Dermis microvascular lymphatic vessel endothelial cell (primary cell): ENCODE results near the gene TLCD5. TPM values are rescaled to one million over a fixed set of nuclear protein-coding genes. Genes with fewer than 3 reads are reported as not detected.

Source experiments
- DNase-seq, 2 donors: peaks; one replicate each; pipeline versions ENCODE4 v3.0.0 to v3.0.0-alpha.2; 2010; ENCODE audit warnings: low read depth in 2 of 2
- total RNA-seq: library from RNA; depleted of rRNA; stranded (reverse); fragments of >200 nt; gene quantifications from 2 replicates; pipeline ENCODE4 v1.2.1, GENCODE V29; 2014

Gene TLCD5
- total RNA-seq, 1 donor from 2014 or later: 4.1 TPM

DNA sequence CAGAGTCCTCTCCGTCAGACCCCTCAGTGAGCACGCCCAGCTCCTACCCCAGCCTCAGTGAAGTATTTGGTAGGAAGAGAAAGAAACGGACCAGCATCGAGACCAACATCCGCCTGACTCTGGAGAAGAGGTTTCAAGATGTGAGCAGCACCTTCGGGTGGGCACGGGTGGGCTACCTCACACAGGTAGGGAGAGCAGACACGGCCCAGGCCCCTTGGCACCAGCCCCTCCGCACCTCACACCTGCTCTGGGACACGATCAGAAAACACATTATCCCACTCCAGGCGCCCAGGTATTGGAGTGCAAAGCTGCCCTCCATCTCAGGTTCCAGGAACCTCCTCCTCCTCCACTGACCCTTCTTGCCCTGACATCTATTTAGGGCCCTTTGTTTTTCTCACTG, 17.6 kb upstream of the TLCD5 start:
- no peak for DNase-seq

DNA sequence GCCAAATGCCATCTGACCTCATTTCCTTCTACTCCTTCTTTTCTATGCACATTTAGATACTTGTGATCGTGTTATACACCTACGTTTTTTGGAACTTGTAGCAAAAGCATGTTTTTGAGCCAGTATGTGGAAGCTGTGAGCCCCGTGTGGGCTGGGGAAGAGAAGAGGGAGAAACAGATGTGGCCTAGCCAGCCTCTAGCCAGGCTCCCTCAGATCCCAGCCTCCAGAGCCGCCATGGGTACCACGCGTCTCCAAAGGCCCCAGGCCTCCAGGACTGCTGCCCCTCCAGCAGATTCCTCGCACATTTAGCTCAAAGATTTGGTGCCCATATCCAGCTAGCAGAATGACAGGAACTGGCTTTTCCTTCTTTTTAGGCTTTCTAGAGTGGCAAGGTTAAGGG, 17.0 kb upstream of the TLCD5 start:
- no peak for DNase-seq

DNA sequence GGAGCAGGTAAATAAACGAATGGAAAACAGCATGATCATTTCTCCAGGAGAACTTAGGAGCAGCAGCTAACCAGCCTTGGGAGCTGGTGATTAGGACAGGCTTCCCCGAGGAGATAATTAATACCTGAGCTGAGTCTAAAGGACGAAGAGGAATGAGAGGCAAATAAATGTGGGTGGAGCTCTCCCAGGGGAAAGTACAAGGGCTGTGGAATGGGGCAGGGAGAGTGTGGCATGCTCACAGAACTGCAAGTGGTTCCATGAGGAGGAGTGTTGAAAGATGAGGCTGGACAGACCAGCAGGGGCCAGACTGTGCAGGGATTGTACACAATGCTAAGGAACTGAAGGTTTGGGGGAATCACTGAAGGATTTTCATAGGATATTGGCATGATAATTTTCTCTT, 14.2 kb upstream of the TLCD5 start:
- no peak for DNase-seq

DNA sequence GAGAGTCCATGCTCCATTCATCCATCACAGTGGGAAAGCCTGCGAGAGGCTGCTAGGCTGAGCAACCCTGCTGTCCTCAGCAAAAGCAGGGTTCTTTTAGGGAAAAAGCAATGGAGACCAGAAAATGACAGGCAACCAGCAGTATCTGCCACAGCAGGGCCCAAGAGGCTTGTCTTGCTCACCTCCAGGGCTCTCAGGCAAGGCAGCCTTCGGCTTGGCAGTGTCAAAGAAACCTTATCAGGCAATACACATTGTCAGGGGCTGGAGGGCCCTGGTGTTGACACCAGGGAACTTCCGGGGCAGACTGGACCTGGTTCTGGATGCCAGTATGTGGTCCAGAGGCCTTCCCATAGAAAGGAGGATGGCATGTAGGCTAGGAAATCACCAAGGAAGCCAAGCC, 10.2 kb upstream of the TLCD5 start:
- no peak for DNase-seq

DNA sequence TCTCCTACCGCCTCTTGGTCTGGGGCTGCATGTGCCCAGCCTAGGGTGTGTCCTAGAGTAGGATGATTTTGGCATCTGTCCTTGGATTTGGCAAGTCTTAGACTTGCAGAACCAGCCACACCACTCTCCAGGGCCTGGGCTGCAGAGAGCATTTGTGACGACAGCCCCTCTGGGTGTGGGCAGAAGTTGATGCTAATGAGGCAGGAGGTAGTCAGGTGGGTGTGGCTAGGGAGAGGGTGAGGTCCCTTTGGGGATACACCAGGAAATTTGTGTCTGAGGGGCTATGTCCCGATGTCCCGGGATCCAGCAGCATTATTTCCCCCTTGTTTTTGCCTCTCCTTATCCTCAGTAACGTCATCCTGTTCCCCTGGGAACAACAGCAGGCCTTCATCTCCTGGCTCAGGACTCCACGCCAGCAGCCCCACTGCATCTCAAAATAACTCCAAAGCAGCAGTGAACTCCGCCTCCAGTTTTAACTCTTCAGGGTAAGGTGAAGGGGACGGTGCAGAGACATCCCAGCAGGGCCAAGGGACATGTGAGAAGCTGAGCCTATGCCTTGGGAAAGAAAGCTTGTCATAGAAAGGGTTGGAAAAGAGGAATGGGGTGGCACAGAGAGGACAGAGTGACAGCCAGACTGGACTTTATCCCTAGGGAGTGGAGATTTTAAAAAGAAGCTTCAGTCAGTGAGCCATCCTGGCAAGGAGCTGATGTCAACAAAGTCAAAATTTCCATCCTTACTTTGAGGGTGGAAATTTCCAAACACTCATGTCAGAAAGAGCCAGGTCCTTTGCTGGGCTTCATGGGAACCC, 8.0 kb upstream of the TLCD5 start:
- DNase-seq: no peak

DNA sequence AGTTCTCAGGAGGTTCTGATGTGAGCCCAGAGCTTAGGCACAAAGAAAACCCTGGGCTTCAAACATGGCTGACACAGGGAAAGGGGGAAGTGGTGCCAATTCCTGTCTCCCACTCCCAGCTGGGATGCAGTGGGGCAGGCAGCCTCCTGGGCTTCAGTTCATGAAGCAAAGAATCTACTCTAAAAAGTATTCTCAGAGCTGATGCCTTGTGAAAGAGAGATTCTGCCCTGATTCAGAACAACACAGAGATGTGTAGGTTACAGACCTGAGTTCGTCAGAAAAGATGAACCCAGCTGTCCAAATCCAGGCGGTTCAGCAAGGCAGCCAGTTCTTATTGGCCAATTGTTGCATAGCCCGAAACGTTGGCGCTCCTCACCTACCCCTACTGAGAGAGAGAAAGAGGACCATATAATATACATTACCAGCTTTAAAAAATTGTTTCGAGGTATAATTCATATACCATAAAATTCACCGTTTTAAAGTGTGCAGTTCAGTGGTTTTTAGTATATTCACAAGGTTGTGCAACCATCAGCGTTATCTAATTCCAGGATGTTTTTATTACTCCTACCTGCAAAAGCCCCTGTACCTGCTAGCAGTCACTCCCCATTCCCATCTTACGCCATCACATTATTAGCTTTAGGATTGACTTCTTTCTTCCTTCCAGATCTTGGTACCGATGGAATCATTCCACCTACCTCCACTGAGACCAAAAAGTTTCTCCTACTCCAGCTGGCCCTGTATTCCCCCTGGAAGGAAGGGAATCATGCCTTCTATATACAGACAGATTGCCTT, 7.2 kb upstream of the TLCD5 start:
- DNase-seq: no peak

DNA sequence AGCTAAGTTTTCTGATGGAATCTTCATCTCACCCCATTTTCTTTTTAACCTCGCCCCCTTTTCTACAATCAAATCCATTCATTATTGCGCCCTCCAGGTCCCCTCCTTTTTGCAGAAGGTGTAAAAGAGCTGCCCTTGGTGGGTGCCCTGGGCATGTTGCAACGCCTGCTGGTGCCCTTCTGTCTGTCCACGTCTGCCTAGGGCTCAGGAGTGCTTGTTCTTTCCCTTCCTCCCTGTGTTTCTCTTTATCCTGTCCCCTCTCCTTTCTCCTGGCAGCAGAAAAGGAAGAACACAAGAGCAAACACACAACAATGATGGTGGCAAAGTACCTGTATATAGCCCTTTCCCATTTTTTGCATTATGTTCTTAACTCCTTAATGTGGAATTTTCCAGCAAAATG, 6.2 kb upstream of the TLCD5 start:
- DNase-seq: no peak

DNA sequence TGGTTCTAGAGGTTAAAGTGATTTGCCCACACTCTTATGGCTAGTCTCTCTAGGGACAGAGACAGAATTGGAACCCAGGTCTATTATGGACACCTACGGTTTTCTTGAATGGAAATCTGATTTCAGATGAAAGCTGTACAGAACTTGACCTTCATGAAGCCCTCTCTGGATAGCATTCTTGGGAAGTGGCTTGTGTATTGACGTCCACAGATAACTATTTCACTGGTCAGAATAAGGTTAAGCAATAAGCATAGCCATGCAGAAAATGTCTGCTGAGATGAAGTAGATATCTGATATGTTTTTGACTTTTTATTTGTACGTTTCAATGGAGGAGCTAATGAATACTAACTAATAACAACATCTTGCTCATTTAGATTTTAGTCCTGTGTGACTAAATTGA, 1.1 kb downstream of the TLCD5 start:
- DNase-seq: no peak

DNA sequence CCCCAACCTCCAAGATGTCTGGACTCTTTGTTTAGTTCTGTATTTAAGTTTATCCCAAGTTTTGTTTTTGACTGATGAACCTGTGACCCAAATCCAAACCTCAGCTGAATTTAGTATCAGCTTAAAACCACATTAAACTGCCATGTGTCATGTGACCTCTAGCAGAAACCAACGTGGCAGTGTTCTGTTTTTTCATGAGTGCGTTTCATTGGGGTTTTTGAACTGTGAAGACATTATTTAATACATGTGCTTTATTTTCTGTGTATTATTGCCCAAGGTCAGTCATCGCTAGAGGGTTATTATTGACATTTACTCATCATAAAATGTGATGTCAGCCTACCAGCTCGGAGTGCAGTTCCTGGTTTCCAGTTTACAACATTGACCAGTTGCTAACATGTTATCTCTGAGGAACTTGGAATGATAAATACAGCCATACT, 1.8 kb downstream of the TLCD5 start:
- no peak for DNase-seq

DNA sequence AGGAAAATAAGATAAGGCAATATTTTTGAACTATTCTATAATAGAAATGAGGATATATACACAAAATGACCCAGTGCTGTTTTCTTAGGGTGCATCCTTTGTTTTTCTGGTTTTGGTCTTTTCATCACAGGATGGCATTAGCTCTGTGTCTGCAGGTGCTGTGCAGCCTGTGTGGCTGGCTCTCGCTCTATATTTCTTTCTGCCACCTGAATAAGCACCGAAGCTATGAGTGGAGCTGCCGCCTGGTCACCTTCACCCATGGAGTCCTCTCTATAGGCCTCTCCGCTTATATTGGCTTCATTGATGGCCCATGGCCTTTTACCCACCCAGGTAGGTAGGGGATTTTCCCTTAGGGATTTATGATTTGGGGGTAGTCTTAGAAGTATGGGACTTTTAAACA, 2.2 kb downstream of the TLCD5 start:
- DNase-seq: no peak

DNA sequence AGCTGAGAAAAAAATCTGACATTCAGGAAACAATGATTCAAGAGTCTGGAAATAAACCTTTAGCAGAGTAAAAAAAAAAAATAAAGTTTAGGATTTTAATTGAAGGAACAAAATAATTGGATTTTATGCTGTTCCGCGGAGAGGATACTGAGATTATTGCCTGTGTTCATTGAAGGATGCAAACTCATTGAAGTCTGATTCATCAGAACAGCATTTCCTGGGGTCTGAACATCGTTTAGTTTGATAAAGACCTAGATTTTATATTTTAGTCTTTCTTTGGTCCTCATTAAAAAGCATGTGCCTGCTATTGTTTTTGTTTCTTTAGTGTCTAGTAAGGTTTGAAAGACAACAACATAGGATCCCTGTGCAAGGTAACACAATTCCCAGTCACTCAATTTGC, 4.5 kb downstream of the TLCD5 start:
- DNase-seq: no peak

DNA sequence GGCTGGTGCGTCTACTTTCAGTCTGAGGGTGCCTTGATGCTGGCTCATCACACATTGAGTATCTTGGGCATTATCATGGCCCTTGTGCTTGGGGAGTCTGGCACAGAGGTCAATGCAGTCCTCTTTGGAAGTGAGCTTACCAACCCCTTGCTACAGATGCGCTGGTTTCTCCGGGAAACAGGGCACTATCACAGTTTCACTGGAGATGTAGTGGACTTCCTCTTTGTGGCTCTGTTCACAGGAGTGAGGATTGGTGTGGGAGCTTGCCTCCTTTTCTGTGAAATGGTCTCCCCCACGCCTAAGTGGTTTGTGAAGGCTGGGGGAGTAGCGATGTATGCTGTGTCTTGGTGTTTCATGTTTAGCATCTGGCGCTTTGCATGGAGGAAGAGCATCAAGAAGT, 4.9 kb downstream of the TLCD5 start:
- no peak for DNase-seq

DNA sequence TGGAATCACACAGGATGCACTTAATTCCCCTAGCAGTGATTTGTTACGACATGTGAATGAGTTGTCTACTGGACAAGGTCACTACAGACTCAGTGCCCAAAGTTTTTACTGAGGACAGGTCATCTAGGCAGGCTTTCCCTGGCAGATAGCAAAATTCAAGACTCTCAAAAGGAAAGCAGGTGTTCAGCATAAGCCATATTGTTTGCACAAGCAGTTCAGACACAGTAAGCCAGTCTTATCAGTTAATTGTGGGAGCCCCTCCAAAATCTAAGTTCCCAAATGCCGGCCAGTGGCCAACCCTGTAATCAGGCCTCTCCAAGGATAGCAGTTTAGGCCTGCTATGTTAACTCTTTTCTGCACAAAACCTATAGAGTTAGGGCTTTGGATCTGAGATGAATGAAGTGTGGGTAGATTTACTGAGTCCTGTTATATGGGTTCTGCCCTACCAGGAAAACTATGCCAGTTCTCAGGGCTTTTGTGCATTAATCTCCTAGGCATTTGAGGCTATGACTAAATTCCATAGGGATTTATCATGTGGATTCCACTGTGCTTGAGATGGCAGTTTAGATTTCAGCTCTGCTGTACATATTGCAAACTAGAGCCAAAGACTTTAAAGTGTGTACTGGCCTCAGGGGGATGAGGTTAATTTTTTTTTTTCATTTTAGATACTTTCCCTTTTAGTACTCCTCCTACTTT, 6.3 kb downstream of the TLCD5 start:
- peak in 1 of 2 donors; percentile 17 for DNase-seq

DNA sequence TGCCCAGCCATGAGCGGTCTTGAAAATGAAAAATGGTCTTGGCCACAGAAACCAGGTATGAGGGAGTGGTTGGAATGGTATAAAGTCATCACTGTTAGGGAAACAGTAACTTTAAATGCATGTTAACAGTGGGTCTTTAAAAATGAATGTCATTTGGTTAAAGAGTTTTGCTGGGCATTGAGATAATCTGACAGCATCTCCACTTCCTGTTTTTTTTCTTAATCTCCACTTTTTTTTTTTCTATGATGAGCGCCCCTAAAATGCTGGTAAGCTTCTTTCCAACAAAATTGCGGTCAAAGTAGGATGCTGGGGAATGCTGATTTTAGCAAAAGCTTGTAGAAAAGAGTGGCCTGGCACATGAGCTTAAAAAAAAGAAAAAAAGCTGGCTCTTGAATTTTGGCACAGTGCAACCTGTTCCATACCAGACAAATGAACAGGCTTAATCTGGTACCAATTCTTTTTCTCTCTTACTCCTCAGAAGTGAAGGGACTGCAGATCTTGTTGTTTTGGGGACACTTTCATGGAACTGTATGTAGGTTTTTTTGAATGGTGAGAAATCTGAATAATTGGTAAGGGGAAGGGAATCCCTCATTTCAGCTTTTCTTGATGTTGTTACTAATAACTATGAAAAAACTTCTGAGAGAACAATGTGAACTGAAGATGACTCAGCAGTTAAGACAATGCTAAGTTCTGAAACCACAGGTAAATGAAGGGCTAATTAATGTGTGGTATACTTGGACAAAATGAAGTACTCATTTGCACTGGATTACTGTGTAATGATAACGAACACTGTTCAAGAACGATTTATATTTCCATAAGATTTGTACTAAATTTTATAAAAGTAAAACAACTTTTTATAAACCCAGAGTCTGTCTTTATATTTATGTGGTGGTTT, 8.0 kb downstream of the TLCD5 start:
- peak in 1 of 2 donors; percentile 20 for DNase-seq

DNA sequence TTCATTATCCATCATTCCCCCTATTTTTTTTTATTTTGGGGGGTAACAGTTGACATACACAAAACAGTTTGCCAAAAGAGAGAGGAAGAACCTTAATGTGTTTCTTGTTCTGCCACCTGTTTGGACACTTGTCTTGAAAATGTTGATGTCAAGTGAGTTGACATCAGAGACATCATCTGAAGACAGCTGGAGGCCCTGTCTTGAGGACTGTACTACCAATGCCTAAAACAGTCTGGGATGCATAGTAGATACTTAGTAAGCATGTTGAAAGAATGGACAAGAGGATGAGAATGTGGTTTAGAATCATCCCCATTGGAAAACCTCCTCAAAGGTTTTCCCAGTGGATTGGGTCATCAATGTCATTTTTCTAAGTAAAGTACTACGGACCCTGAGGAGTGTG, 8.7 kb downstream of the TLCD5 start:
- no peak for DNase-seq

DNA sequence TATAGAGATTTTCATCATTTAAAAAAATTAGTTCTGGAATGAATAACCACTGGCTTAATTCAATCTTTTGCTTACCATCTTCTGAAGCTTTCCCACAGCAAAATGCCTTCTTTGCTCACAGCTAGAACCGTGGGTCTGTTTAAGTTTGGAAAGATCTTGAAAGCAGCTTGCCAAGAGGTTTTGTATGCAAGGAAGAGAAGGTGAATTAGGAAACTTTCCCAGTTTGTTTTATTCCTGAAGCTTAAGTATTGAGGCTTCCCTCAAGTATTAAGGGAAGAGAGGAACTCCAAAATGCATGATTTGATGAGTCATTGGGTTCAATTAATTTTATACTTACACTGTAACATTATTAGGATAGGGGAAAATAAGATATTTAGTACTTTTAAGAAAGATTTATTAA, 9.2 kb downstream of the TLCD5 start:
- no peak for DNase-seq

DNA sequence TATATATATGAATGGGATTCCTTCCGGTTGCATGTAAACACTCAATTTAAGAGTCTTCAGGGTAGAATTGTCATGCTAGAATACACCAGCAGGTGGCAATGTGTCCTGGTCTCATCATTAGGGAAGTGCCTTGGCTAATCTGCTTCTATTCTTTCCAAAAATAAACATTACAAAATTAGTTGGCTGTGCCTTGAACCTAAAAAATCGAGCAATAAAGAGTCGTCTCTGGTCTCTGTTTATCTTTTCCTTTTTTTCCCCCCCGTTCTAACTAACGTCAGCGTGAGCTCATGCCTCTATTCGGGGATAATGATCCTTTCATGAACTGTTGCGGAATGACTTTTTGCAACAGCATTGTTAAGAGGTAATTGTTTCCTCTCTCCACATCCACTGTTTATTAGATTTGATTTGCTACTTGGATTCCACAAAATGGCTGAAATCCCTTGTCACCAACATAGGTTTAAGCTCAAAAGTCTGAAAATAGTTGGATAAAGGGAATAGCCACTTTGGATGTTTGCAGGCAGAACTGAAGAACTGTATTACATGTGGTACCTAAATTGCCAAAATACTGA, 9.9 kb downstream of the TLCD5 start:
- peak; percentile 84 to 87 for DNase-seq

DNA sequence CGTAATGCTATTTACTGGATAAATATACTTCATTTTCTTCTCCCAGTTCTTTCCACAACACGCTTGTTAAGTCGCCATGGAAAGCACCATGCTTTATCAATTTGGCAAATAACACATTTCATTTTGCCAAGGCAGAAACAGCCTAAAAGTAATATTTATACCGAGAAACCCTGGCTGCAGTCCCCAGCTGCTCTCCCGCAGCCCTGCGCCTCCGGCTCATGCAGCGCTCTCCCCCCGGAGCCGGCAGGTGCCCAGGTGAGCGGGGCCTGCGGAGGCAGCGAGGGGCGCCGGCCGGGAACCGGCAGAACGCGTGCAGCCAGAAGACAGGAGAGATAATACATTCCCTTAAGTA, 10.4 kb downstream of the TLCD5 start:
- no peak for DNase-seq

DNA sequence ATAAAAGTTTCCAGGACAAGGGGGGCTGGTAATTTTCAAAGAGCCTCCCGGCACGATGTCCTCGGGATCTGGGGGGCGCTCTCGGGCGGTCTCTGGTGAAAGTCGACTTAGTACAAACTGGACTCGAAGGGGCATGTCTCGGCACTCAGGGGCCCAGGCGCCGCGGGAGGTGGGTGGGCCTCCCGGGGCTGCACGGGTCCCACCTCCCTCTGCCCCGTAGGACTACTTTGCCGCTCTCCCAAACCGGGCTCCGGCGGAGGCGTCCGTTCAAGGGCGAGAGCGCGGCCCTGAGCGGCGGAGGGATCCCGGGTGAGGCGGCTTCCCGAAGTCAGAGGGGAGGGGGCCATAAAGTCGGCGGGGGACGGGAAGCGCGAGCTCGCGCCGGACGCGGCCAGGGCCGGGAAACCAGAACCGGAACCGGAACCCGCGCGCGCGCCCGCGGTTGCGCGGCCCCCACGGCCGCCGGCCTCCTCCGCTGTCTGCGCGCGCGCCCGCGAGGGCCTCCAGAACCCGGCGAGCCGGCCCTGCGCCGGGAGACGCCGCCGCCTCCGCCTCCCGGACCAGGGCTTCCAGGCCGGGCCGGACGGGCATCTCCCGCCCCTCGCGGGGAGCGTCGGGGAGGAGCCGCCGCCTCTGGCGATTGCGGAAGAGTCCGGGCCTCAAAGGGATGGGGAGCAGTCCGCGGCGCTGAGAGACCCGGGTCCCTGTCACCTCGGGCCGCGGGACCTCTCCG, 11.0 kb downstream of the TLCD5 start, which contains the start of gene ARHGEF12:
Gene ARHGEF12, plus strand, starts transcription at position 506 of the 733 bp plus-strand sequence. CDS start 831 bp downstream, outside the sequence.
- peak; percentile 95 to 99 for DNase-seq
